Immature natural killer cell (primary cell): ENCODE measurements around the gene XCR1. TPM values are rescaled to one million over a fixed set of nuclear protein-coding genes. Genes with fewer than 3 reads are reported as not detected.
A peak's percentile ranks its signal among the peaks of the same experiment; 100 is the strongest.
"Not testable (repeated sequence)": the region's sequence is repeated elsewhere in the genome, so short reads cannot be mapped to it uniquely, and the experiment has no call there.

Experiments
- DNase-seq, 3 donors: peaks; one replicate each; pipeline ENCODE4 v3.0.0; 2022; ENCODE audit warnings: mixed read lengths in 1 of 3
- H3K27ac Mint-ChIP-seq, 6 donors: one replicate each; pipeline ENCODE4 v1.8.0; 2020; ENCODE audit warnings: mixed read lengths in 6 of 6, mild to moderate bottlenecking in 5 of 6, inconsistent platforms in 4 of 6, moderate library complexity in 3 of 6
- H3K27me3 Mint-ChIP-seq, 3 donors: one replicate each; pipeline ENCODE4 v1.8.0; 2020 to 2021; ENCODE audit warnings: low read depth in 3 of 3, mild to moderate bottlenecking in 3 of 3, mixed read lengths in 3 of 3, moderate library complexity in 3 of 3, inconsistent platforms in 1 of 3
- H3K36me3 Mint-ChIP-seq, 3 donors: one replicate each; pipeline ENCODE4 v1.8.0; 2020; ENCODE audit warnings: mixed read lengths in 3 of 3, inconsistent platforms in 2 of 3, mild to moderate bottlenecking in 2 of 3
- H3K4me1 Mint-ChIP-seq, 2 donors: one replicate each; pipeline ENCODE4 v1.8.0; 2020; ENCODE audit warnings: inconsistent platforms in 2 of 2, mild to moderate bottlenecking in 2 of 2, mixed read lengths in 2 of 2, moderate library complexity in 1 of 2
- H3K4me3 Mint-ChIP-seq, 5 donors: one replicate each; pipeline ENCODE4 v1.8.0; 2020; ENCODE audit warnings: mild to moderate bottlenecking in 5 of 5, mixed read lengths in 5 of 5, inconsistent platforms in 3 of 5, moderate library complexity in 3 of 5
- H3K9me3 Mint-ChIP-seq, 6 donors: one replicate each; pipeline ENCODE4 v1.8.0; 2020; ENCODE audit warnings: mild to moderate bottlenecking in 6 of 6, mixed read lengths in 6 of 6, inconsistent platforms in 4 of 6, moderate library complexity in 3 of 6
- polyA plus RNA-seq, 3 donors: library from polyadenylated mRNA; unstranded; fragments of 300-500 nt; fragmentation: Illumina TruSeq; gene quantifications; one replicate each; pipeline ENCODE4 v1.2.3, GENCODE V29; 2021

XCR1 gene
- polyA plus RNA-seq, 3 donors from 2014 or later: 0.04 to 0.26 TPM; not detected in 1

DNA sequence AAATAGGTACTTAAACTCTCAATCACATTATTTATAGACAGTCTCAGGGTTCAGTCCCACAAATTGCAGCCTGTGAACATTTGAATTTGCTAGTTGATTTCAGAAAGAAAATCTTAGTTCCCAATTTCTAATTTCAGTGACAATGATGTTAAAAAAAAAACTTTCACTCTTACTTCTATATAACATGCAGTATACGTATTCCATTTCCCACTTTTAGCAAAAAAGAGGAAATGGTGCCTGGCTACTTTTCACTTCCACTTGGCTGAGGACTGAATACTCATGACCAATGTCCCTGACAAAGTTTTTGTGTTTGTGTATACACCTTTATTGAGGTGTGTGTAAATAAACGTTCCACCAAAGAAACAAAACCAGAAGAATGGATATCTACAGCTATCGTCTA lies 32.1 kb upstream of the XCR1 start:
- Mint-ChIP-seq H3K4me3 (no peak overlapping the region), H3K27ac (no peak overlapping the region), H3K9me3 (peaks cover 0 to 3% (median 0%) of the 10 kb centered on the region in 6 donors), H3K36me3 (peaks cover 0 to 3% (median 0%) of the 10 kb centered on the region in 3 donors), H3K4me1 (peaks cover 0 to under 1% of the 10 kb centered on the region in 2 donors), H3K27me3 (peaks cover 0 to 4% (median 3%) of the 10 kb centered on the region in 3 donors)
- no peak for DNase-seq

- Mint-ChIP-seq H3K4me3 (no peak overlapping the region), H3K27me3 (peaks cover 0 to 4% (median 3%) of the 10 kb centered on the region in 3 donors), H3K27ac (no peak overlapping the region), H3K36me3 (peaks cover 0 to 3% (median 0%) of the 10 kb centered on the region in 3 donors), H3K4me1 (no peaks in the 10 kb centered on the region), H3K9me3 (peaks cover 0 to 3% (median 0%) of the 10 kb centered on the region in 6 donors)
- no peak for DNase-seq
Observed at GRCh38 chr3:46058981-46059380, 31.7 kb upstream of the XCR1 start.

DNA sequence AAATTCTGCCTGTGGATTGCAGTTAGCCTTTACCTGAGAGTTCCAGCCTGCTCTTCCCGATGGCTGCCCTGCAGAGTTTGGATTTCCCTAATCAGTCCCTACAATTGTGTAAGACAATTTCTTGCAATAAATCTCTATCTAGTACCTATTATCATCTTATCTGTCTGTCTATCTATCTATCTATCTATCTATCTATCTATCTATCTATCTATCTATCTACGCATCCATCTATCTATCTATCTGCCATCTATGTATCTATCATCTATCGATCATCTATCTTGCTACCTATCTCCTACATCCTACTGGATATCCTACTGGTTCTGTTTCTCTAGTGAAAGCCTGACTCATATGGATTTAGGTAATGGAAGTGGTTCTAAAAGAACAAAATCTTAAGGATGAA lies 30.4 kb upstream of the XCR1 start:
- Mint-ChIP-seq H3K36me3 (no peaks in the 10 kb centered on the region), H3K4me3 (no peak overlapping the region), H3K4me1 (no peaks in the 10 kb centered on the region), H3K27me3 (peaks cover 0 to 2% (median under 1%) of the 10 kb centered on the region in 3 donors), H3K27ac (no peak overlapping the region), H3K9me3 (peaks cover 0 to 3% (median 0%) of the 10 kb centered on the region in 6 donors)
- DNase-seq: no peak

- H3K4me1 Mint-ChIP-seq: no peaks in the 10 kb centered on the region
- H3K27me3 Mint-ChIP-seq: peaks cover 0 to 2% (median 1%) of the 10 kb centered on the region in 3 donors
- no peak for DNase-seq
- H3K27ac Mint-ChIP-seq: no peak overlapping the region
- H3K36me3 Mint-ChIP-seq: no peaks in the 10 kb centered on the region
- H3K9me3 Mint-ChIP-seq: peaks cover 0 to 3% (median 0%) of the 10 kb centered on the region in 6 donors
- no peak overlapping the region for H3K4me3 Mint-ChIP-seq
Observed at GRCh38 chr3:46056686-46057085, 29.4 kb upstream of the XCR1 start.

DNA sequence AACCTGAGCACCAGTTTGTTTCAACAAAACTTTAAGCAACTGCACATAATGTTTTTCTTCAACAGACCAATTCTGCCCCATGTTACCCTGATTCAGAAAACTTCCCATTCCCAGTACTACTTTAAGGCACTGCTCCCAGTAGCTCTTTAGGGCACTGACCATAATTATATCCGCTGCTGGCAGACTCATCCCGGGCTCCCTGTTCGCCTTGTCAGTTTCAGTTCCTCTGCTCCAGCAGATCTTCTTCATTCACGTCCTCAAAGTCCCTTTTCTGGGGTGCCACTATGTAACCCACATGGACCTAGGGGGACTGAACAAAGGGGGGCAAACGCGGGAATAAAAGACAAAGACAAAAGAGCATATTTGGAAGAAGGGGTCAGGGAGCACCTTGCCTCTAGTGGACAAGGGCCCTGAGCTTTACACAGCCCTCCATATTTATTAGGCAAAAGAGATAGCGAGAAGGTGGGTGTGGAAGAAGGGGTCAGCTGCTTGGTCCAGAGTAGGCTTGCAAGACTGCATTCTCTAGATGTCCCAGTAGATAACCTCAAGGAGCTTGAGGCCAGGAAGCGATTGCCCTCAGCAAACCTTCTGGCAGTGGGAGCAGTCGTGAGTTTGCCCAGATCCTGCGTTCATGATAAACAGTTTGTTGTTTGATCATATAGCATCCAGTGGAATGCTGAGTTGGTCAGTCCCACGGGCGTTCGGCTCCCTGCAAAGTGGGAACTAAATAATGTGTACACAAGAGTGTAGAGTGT lies 26.7 kb upstream of the XCR1 start:
- not testable (repeated sequence) for H3K36me3 Mint-ChIP-seq, H3K27ac Mint-ChIP-seq, H3K9me3 Mint-ChIP-seq, H3K27me3 Mint-ChIP-seq, H3K4me3 Mint-ChIP-seq, DNase-seq, H3K4me1 Mint-ChIP-seq

- H3K27ac Mint-ChIP-seq, DNase-seq, H3K4me1 Mint-ChIP-seq, H3K4me3 Mint-ChIP-seq, H3K27me3 Mint-ChIP-seq, H3K9me3 Mint-ChIP-seq, H3K36me3 Mint-ChIP-seq: not testable (repeated sequence)
Observed at GRCh38 chr3:46053265-46053664, 26.0 kb upstream of the XCR1 start.

GRCh38 chr3:46052531-46052930 lies 25.2 kb upstream of the XCR1 start:
- no peak overlapping the region for H3K27ac Mint-ChIP-seq
- H3K27me3 Mint-ChIP-seq: peaks cover 0 to 3% (median 2%) of the 10 kb centered on the region in 3 donors
- H3K36me3 Mint-ChIP-seq: no peaks in the 10 kb centered on the region
- DNase-seq: no peak
- H3K4me3 Mint-ChIP-seq: no peak overlapping the region
- peaks cover 0 to 3% (median 0%) of the 10 kb centered on the region in 6 donors for H3K9me3 Mint-ChIP-seq
- no peaks in the 10 kb centered on the region for H3K4me1 Mint-ChIP-seq

- H3K4me1 Mint-ChIP-seq: peaks cover 12 to 17% of the 10 kb centered on the region in 2 donors
- peaks cover 0 to 3% (median 0%) of the 10 kb centered on the region in 3 donors for H3K27me3 Mint-ChIP-seq
- DNase-seq: no peak
- no peaks in the 10 kb centered on the region for H3K36me3 Mint-ChIP-seq
- H3K4me3 Mint-ChIP-seq: no peak overlapping the region
- H3K9me3 Mint-ChIP-seq: no peaks in the 10 kb centered on the region
- H3K27ac Mint-ChIP-seq: no peak overlapping the region
Observed at GRCh38 chr3:46049093-46049492, 21.8 kb upstream of the XCR1 start.

DNA sequence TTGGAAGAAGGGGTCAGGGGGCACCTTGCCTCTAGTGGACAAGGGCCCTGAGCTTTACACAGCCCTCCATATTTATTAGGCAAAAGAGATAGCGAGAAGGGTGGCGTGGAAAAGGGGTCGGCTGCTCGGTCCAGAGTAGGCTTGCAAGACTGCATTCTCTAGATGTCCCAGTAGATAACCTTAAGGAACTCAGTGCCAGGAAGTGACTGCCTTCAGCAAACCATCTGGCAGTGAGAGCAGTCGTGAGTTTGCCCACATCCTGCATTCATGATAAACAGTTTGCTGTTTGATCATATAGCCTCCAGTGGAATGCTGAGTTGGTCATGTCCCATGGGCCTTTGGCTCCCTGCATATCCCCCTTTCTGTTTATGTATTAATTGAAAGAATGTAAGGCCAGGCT lies 18.9 kb upstream of the XCR1 start:
- H3K4me3 Mint-ChIP-seq: peak overlapping the region; percentile 4 to 67 (median 17)

DNA sequence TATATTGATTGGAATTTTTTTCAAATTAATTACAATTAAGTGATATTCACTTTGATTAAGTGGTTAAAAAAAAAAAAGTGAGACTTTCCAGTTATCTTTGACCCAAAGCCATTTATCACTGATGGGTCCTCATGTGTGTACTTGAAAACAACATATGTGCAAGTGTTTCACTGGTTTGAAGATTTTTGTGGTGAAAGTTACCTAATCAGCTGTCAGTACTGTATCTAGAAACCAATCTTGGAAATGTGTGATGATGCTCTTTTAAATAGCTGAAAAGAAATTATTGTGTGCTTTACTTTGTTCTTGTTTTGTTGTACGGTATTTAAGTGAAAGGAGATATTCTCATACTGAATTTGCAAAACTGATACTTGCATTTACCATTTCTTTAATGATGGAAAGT lies 11.6 kb upstream of the XCR1 start:
- no peak for DNase-seq
- Mint-ChIP-seq H3K4me1 (no peaks in the 10 kb centered on the region), H3K27ac (no peak overlapping the region), H3K36me3 (peaks cover 0 to 4% (median 3%) of the 10 kb centered on the region in 3 donors), H3K9me3 (no peaks in the 10 kb centered on the region), H3K27me3 (peaks cover 0 to 2% (median 0%) of the 10 kb centered on the region in 3 donors), H3K4me3 (no peak overlapping the region)

More for the DNA sequence above, 18.9 kb upstream of the XCR1 start:
- not testable (repeated sequence) for H3K27me3 Mint-ChIP-seq, H3K9me3 Mint-ChIP-seq, H3K36me3 Mint-ChIP-seq
- DNase-seq: peak; percentile 9 to 25 (median 15)
- H3K27ac Mint-ChIP-seq: peak overlapping the region in 5 of 6 donors; percentile 39 to 88 (median 70)
- H3K4me1 Mint-ChIP-seq: peaks cover 12 to 17% of the 10 kb centered on the region in 2 donors

GRCh38 chr3:46038071-46038470 lies 10.8 kb upstream of the XCR1 start:
- H3K4me3 Mint-ChIP-seq, DNase-seq, H3K27ac Mint-ChIP-seq, H3K9me3 Mint-ChIP-seq, H3K4me1 Mint-ChIP-seq, H3K27me3 Mint-ChIP-seq, H3K36me3 Mint-ChIP-seq: not testable (repeated sequence)

GRCh38 chr3:46036191-46036590 lies 8.9 kb upstream of the XCR1 start:
- Mint-ChIP-seq H3K36me3 (peaks cover 0 to 4% (median 0%) of the 10 kb centered on the region in 3 donors), H3K4me1 (no peaks in the 10 kb centered on the region), H3K4me3 (no peak overlapping the region), H3K27me3 (peaks cover 0 to 2% (median 2%) of the 10 kb centered on the region in 3 donors), H3K9me3 (no peaks in the 10 kb centered on the region), H3K27ac (no peak overlapping the region)
- DNase-seq: no peak

GRCh38 chr3:46031747-46032146 lies 4.5 kb upstream of the XCR1 start:
- DNase-seq: no peak
- no peak overlapping the region for H3K4me3 Mint-ChIP-seq
- H3K27ac Mint-ChIP-seq: no peak overlapping the region
- no peaks in the 10 kb centered on the region for H3K4me1 Mint-ChIP-seq
- H3K9me3 Mint-ChIP-seq: peaks cover 0 to 5% (median 0%) of the 10 kb centered on the region in 6 donors
- H3K27me3 Mint-ChIP-seq: peaks cover under 1 to 5% (median 2%) of the 10 kb centered on the region in 3 donors
- peaks cover 0 to 3% (median 0%) of the 10 kb centered on the region in 3 donors for H3K36me3 Mint-ChIP-seq

GRCh38 chr3:46031269-46031668 lies 4.0 kb upstream of the XCR1 start:
- DNase-seq: no peak
- peaks cover 0 to 5% (median 0%) of the 10 kb centered on the region in 6 donors for H3K9me3 Mint-ChIP-seq
- no peak overlapping the region for H3K27ac Mint-ChIP-seq
- peaks cover 2 to 5% (median 3%) of the 10 kb centered on the region in 3 donors for H3K27me3 Mint-ChIP-seq
- no peaks in the 10 kb centered on the region for H3K4me1 Mint-ChIP-seq
- no peak overlapping the region for H3K4me3 Mint-ChIP-seq
- H3K36me3 Mint-ChIP-seq: peaks cover 0 to 3% (median 0%) of the 10 kb centered on the region in 3 donors
